ENCODE measurements around the gene SLC45A2.

GRCh38 chr5:34001241-34001841, 16.8 kb upstream of the SLC45A2 start:
- TF ChIP-seq, protein P1, sequence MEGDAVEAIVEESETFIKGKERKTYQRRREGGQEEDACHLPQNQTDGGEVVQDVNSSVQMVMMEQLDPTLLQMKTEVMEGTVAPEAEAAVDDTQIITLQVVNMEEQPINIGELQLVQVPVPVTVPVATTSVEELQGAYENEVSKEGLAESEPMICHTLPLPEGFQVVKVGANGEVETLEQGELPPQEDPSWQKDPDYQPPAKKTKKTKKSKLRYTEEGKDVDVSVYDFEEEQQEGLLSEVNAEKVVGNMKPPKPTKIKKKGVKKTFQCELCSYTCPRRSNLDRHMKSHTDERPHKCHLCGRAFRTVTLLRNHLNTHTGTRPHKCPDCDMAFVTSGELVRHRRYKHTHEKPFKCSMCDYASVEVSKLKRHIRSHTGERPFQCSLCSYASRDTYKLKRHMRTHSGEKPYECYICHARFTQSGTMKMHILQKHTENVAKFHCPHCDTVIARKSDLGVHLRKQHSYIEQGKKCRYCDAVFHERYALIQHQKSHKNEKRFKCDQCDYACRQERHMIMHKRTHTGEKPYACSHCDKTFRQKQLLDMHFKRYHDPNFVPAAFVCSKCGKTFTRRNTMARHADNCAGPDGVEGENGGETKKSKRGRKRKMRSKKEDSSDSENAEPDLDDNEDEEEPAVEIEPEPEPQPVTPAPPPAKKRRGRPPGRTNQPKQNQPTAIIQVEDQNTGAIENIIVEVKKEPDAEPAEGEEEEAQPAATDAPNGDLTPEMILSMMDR (IDR thresholded peaks at IDR 0.05): no peak
- no peak for TF ChIP-seq POLR2A (IDR thresholded peaks at IDR 0.05)

Data from Peyer's patch (tissue), 4 donors.